Thoracic aorta endothelial cell (primary cell): ENCODE data around the gene YKT6. TPM values are rescaled to one million over a fixed set of nuclear protein-coding genes. Genes with fewer than 3 reads are reported as not detected.

Source experiments
- total RNA-seq: library from RNA; depleted of rRNA; stranded (reverse); fragments of >200 nt; gene quantifications from 2 replicates; pipeline ENCODE4 v1.2.3, GENCODE V29; 2012

YKT6 gene
- total RNA-seq = 102 and 106 TPM in 2 replicates

DNA sequence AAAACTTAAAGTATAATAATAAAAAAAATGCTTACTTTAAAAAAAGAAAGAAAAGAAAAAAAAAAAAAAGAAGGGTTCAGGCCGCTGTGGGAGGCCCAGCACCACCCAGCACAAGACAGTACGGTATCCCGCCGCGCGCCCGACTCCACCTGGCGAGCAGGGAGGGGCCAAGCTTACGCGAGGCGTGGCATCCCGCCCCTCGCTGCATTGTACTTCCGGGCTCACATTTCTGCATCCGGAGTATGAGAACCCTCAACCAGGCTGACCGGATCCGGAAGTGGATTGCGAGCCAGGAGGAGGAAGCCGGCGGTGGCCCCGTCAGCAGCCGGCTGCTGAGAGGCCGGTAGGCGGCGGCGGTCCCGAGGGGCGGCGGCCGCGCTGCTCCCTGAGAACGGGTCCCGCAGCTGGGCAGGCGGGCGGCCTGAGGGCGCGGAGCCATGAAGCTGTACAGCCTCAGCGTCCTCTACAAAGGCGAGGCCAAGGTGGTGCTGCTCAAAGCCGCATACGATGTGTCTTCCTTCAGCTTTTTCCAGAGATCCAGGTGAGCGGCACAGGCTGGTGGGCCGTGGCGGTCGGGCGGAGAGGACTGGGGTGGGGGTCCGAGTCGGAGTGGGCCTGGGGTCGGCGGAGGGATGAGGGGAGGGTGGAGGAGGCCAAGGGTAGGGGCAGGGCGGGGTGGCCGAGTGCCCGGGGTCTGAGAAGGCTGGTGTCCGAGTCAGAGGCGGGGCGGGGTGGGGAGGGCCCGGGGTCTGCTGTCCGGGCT is at the start of gene YKT6:
YKT6 (plus strand) TSS at position 280 of the 763 bp plus-strand sequence; CDS start at position 438, 158 bp downstream.

GRCh38 chr7:44189286-44189992 is 11.3 kb upstream of the YKT6 start, which contains the start of gene GCK:
TSS of gene GCK (minus strand) at chr7:44189439. CDS start at chr7:44188953, 486 bp downstream.

Other genes with a start within 250 kb of the YKT6 start
- 0.07 TPM in 1 of 2 replicates, not detected in the other for gene SPDYE1, start 203.1 kb upstream of the YKT6 start, total RNA-seq
- gene DBNL, start 156.3 kb upstream of the YKT6 start, total RNA-seq = 93.8 and 105 TPM in 2 replicates
- gene PGAM2, start 135.4 kb upstream of the YKT6 start, total RNA-seq = 0.22 TPM in 1 of 2 replicates, not detected in the other
- 16.5 and 19.7 TPM in 2 replicates for gene POLM, start 118.4 kb upstream of the YKT6 start, total RNA-seq
- gene AEBP1, start 96.6 kb upstream of the YKT6 start, total RNA-seq = 4.5 and 16.9 TPM in 2 replicates
- 77.5 and 111 TPM in 2 replicates for gene POLD2, start 77.4 kb upstream of the YKT6 start, total RNA-seq
- not detected in 2 replicates for gene MYL7, start 59.6 kb upstream of the YKT6 start, total RNA-seq
- 0.13 and 0.14 TPM in 2 replicates for gene GCK, start 11.5 kb upstream of the YKT6 start, total RNA-seq
- gene CAMK2B, start 124.6 kb downstream of the YKT6 start, total RNA-seq = 1.1 and 1.8 TPM in 2 replicates